Right ventricle myocardium superior (tissue), 1 donor: ENCODE data around the gene SAP25. TPM values are rescaled to one million over a fixed set of nuclear protein-coding genes. Genes with fewer than 3 reads are reported as not detected.
A peak's percentile ranks its signal among the peaks of the same experiment; 100 is the strongest.

Source experiments
- ATAC-seq: fragments of 200-7000 bp; cut with Tn5 transposase; one replicate; pipeline ENCODE4 v1.9.1; 2020; ENCODE audit warnings: mild to moderate bottlenecking; ENCODE audit not compliant: poor library complexity
- DNase-seq: peaks from one replicate; pipeline ENCODE4 v3.0.0-alpha.2; 2020
- intact Hi-C: fragments of 100-400 bp; cut with DNase I; formaldehyde crosslinking; loops from one replicate; pipeline ENCODE4 v1.11.2; 2022
- total RNA-seq: library from RNA; stranded (reverse); fragmentation: NEBNext Ultra II Directional; extraction: Animal tissue kit (Norgen Biotek cat#: 25700); gene quantifications from one replicate; pipeline ENCODE4 v1.2.1, GENCODE V29; 2021
- donor health status: DM: no; HTN: yes; CAD: no; lungs with severe emphysema.

The SAP25 gene
- total RNA-seq, 1 donor from 2014 or later, result 0.54 TPM

DNA sequence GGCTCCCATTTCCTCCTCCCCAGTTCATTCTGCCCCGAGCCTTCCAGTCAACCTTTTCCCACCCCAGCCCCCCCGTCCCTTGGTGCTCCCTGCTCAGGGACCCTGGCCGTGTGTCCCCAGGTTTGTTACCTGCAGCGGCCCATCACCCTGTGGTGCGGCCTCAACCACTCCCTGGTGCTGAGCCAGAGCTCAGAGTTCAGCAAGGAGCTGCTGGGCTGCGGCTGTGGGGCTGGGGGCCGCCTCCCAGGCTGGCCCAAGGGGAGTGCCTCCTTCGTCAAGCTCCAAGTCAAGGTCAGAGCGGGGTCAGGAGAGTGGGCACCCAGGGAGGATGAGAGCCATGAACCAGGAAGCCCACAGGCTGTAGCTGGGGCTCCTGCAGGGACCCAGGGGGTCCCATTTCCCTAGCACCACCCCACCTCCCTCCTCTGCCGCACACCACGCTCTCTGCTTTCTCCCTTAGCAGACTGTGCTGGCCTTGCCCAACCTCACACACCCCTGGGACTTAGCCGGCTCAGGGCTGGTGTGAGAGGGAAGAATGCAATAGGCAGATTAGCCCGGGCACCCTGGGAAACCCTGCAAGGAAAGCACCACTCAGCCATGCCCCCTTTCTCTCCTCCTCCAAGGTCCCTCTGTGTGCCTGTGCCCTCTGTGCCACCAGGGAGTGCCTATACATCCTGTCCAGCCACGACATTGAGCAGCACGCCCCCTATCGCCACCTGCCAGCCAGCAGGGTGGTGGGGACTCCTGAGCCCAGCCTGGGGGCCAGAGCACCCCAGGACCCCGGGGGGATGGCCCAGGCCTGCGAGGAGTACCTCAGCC is 26.4 kb upstream of the SAP25 start:
- DNase-seq (no peak), ATAC-seq (no peak)
- intact Hi-C loops, result loop anchor here (5.0 kb wide), 1 partner anchor 92 kb away; the partner anchor contains the start of gene GIGYF1

DNA sequence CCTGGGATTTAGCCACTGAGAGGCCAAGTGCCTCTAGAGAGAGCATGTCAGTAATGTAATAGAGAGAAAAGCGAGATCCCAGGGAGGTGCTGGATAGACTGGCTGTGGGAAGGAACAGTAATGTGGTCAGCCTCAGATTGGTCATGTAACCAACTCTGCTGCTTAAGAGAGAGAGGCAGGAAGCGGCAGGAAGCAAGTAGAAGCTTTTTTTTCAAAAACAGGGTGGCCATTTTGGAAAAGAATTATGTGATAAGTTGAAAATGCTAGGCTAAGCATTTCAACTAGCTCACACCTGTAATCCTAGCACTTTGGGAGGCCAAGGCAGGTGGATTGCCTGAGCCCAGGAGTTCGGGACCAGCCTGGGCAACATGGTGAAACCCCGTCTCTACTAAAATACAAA is 24.7 kb upstream of the SAP25 start:
- DNase-seq, result no peak
- intact Hi-C loops, result no loop called here
- ATAC-seq, result no peak

DNA sequence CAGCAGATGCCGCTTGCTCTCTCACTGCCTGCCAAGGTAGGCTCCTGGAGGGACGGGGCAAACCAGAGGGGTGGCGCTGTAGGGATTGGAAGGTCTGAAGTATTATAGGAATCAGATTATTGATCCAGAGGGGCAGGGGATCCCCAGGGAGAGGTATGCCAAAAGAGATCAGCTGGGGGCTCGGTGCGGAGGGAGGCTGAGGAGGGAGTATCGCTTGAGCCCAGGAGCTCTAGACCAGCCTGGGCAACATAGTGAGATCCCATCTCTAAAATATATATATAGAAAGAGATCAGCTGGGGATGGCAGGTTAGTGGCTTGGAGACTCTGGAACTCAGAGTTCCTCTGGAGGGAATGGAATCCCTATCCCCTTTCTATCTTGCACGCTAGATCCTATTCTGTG is 21.5 kb upstream of the SAP25 start:
- intact Hi-C loops, result no loop called here
- ATAC-seq, result no peak
- DNase-seq, result no peak

DNA sequence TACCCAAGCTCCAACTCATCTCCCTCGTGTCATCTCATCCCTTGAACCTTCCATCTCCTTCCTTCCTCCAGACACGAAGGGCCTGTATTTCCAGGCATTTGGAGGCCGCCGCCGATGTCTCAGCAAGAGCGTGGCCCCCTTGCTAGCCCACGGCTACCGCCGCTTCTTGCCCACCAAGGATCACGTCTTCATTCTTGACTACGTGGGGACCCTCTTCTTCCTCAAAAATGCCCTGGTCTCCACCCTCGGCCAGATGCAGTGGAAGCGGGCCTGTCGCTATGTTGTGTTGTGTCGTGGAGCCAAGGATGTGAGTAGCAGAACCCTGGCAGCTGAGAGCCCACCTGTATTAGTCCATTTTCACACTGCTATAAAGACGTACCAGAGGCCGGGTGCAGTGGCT is 17.9 kb upstream of the SAP25 start:
- ATAC-seq (no peak), DNase-seq (no peak)
- intact Hi-C loops, result no loop called here

DNA sequence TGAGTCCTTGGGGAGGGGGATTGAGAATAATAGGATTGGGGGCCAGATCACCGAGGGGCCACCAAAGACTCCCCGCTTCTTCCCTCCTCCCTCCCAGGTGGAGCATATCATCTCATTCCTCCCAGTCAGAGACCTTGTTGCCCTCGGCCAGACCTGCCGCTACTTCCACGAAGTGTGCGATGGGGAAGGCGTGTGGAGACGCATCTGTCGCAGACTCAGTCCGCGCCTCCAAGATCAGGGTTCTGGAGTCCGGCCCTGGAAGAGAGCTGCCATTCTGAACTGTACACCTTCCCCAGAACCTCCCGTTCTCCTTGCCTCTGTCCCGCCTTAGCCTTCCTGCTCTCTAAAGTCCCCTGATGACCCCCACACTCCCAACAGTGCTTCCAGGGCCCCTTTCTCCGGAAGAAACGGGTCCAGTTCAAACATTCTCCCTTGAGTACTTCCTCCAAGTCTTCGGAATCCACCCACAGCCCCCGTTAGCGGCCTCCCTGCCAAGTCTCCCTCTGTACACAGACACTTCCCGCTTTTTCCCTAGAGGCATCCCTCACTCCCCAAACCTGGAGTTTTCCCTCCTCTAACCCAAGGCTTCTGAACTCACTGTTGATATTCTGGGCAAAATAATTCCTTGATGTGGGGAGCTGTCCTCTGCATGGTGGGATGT is 16.5 kb upstream of the SAP25 start:
- no peak for ATAC-seq
- intact Hi-C loops, result no loop called here
- peak; percentile 68 for DNase-seq

DNA sequence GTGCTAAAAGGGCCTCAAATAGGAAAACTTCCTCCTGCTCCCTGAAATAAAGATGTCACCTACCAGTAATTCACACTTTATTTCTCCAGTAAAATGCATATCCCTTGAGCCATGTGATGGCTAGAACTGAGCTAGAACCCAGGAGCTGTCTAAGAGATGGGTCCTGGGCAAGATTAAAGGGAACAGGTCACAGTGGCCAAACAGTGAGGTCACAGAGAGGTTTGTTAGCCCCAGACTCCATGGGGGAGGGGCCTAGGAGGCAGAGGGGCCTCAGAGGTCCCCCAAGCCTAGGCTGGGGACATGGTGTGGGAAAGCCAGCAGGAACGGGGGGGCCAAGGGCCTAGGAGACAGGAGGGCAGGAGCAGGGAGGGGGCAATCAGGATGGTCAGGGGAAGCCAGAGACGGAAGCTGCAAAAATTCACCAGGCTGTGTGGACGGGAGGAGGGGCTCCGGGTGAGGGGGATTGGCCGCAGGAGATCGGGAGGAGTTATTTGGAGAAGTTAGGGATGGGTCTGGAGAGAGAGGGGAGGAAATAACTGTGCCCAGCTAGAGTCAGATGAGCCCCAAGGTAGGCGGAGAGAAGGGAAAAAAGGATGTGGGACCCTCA is 15.7 kb upstream of the SAP25 start:
- intact Hi-C loops, result no loop called here
- ATAC-seq (no peak), DNase-seq (no peak)

DNA sequence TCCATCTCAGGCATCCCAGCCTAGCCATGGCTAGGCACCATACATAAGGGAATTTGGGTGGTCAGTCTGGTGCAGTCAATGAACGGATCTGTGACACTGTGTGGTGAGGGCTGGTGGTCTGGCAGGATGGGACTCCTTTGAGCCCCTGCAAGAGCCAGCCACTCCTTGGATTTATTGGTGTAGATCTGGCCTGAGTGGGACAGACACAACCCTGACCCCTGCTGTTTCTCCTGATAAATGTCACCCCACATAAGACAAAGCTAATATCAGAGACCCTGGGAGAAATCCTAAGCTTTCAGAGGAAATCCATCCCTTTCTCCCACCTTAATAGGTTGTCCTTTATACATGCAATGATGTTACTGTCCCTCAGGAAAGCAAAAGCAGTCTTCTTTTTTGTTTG is 14.7 kb upstream of the SAP25 start:
- intact Hi-C loops, result no loop called here
- DNase-seq (no peak), ATAC-seq (no peak)

DNA sequence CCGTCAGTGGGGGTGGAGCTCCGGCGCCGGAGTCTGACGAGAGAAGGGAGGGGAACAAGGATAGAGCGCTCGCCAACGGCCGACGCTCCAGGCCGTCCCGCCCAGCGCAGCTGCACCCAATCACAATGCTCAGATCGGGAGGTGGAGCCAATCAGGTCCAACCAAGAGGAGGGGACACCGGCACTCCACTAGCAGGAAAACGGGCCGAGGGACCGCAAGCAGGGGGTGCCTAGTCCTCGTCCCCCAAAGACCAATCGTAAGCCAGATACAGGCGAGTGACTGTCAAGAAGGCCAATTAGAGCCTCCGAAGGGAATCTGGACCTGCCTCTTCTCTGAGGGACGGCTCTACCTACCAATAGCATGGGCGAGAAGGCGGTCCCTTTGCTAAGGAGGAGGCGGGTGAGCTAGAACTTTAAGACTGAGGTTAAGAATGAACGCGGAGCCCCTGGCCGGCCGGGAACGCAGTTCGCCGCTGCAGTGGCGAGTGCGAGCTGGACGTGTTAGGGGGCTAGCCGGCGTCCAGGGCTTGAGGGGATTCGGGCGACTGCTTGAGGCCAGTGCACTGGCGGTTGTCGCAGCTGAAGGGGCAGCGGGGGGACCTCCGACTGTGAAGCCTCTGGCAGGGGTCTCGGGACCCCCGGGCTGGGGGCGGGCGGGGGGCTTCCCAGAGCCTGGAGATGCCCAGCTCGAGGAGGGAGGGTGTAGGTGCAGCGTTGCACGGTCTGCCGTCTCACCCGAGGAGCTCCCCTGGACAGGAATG is 12.7 kb upstream of the SAP25 start, which contains the start of gene FBXO24:
Gene FBXO24, plus strand, starts transcription at position 63 of the 760 bp plus-strand sequence. Its CDS starts 298 bp downstream, at position 361.
- ATAC-seq (peak; percentile 91), DNase-seq (peak; percentile 100)
- intact Hi-C loops, result no loop called here

DNA sequence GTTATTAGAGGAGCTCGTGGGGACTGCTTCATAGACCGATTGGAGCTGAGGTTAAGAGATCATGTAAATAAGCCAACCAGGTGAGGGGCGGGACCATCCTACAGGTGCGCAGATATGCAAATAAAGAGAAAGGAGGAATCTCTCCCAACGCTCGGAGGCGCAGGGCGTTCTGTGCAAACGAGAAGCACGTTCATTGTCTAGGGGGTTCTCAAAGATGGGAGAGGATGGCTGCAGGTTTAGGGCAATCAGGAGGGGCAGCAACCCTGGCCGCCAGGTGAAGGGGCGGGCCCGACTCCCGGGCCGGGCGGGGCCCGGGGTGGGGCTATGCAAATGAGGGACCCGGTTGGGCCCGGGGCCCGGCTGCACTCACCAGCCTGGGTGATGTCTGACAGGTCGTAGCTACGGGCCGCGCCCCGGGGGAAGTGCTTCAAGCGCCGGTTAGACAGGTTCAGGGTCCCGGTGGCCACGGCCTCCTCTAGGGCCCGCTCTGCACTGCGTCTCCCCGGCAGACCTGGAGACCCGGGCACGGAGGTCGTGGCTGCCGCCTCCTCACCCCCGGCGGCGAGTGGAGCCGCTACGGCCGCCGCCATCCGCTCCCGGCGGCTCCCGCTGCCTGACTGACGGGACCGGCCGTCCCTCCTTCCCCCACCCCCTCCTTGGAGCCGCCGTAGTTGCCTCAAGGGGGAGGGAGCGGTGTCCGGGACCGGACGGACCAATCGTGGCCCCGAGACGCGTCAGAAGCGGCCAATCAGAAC is 12.0 kb upstream of the SAP25 start, which contains the start of gene LRCH4:
Gene LRCH4, minus strand, starts transcription at position 619 of the 755 bp plus-strand sequence. Its CDS starts 29 bp downstream, at position 590.
- intact Hi-C loops, result no loop called here
- ATAC-seq (peak; percentile 28), DNase-seq (no peak)

DNA sequence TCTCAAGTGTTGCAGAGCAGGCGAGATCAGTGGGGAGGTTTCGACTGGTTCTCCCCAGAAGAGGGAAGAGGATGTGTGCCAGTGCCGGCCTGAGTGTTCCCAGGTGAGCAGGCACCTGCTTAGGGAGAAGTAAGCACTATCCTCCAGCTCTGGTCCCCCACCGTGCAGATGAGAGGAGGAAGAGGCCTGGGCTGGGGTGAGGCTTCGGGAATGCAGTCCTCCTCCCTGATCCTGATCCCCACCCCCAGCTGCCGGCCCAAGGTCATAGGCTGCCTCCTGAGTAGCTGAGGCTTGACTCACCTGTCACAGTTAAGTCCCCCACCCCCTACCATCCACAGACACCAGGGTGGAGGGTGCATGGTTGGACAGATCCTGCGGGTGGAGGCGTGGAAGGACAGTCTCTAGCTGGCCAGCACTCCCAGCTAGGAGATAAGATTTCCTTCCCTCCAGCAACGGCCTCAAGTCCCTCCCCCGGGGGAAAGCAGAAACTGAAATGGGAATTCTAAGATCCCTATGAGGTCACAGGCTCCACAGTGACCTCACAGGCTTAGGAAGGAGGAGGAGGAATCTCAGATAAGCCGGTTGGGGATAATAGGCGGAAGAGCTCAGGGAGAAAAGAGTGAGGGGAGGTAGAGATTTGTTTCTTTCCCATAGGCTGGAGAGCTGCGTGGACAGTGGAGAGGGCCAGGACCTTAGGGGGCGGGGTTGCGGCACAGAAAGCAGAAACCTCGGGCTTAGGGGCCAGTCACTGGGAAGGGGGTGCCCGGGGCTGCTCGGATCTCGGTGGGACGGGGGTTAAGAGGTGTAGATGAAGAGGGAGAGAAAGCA is 11.2 kb upstream of the SAP25 start:
- peak; percentile 56 for DNase-seq
- intact Hi-C loops, result no loop called here
- peak; percentile 0 for ATAC-seq

DNA sequence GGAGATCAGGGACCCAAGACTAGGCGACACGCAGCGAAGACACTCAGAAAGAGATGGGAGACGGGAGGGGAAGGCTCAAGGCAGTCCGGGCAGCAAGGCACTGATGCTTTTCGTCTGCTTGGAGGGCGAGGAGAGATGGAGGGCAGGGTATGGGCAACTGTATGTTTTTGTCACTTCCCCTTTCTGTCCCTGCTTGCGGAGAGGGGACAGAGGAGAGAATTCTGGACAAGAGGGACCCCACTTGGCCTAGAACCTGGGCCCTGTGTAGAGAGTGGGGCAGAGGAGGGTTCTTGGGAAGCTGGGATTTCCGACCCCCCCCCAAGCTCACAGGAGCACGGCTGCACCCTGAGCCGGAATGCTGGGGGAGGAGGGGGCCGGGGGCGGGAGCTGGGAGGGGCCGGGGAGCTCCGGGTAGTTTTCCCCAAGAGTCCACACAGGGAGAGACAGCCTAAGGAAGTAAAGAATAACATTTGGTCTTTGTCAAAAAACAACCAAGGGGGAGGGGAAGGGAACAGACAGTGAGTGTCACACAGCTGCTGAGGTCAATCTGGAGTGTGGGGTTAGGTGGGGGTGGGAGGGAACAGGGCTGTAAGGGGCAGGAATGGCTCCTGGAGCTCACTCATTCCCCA is 10.5 kb upstream of the SAP25 start:
- intact Hi-C loops, result no loop called here
- DNase-seq (no peak), ATAC-seq (no peak)

DNA sequence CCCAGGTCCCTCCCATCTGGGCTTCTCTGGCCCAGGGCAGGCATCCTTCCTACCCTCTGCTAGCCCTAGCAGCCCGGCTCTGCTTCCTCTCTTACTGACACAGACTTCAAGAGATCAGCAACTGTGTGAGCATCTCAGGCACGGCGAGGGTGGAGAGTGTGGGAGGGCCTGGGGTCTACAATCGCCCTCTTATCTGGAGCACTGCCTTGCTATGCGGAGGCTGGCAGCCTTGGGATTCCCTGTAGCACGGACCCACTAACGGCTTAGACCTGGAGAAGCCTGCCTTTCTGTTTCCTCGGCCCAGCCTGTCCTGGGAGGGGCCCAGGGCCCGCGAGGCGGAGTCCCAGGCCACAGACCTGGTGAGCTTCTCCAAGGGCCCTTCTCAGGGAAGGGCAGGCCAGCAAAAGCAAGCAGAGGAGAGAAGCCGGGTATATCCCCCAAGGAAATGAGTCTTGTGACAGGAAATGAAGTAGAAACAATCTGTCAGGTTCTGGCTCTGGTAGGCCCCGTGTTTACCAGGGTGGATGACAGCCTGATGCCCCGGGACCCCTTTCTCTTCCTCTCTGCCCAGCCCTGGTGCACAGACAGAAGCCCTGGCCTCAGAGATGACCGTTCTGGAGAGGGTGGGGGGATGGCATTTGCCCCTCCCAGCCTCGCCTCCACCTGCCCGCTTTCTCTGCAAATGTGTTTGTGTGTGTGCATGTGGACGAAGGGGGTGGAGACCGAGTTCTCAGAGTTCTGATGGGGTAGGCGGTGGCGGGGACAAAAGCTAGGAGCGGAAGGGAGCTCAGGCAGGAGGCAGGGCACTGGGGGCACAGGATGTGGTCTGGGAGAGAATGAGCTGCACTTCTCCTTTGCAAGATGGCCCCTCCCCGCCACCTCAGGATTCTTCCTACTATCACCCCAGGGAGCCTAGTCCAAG is 9.7 kb upstream of the SAP25 start:
- no peak for ATAC-seq
- peak; percentile 80 for DNase-seq
- intact Hi-C loops, result no loop called here

DNA sequence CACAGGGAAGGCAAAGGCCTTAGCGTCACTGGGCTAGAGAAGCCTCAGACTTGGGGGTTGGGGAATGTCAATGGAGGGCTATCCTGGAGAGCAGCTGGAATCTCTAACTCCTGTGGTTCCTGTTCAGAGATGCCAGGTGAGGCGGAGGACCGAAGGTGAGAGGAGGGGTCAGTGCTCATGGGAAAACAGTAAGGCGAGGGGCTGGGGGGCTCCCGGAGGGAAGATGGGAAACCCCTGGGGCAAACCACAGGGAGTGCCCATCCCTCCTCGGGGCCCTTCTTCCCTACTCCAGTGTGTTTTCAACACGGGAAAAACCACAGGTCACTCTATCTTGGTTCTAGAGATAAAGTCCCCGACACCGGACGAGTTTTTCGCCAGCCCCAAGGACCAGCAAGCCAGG is 8.9 kb upstream of the SAP25 start:
- ATAC-seq (no peak), DNase-seq (no peak)
- intact Hi-C loops, result no loop called here

DNA sequence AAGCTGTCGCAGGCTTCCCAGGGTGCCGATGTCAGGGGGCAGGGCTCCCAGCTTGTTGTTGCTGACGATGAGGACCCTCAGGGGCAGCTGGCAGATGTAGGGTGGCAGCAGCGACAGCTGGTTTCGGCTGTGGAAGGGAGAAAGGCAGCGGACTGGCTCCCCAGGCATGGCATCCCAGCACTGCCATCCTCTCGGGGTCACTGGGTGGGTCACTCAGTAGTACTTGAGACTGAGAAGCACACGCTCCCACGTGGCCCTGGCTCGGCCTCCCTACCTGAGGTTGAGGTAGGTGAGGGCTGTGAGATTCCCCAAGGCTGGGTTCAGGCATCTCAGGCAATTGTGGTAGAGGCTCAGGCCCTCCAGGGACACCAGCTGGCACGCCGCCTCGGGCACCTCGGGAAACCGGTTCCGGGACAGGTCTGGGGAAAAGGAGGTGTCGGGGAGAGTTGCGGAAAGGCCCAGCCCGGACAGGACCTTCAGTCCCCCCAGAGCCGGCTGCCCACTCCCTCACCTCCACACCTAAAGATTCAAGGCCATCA is 8.4 kb upstream of the SAP25 start:
- DNase-seq (no peak), ATAC-seq (no peak)
- intact Hi-C loops, result no loop called here

DNA sequence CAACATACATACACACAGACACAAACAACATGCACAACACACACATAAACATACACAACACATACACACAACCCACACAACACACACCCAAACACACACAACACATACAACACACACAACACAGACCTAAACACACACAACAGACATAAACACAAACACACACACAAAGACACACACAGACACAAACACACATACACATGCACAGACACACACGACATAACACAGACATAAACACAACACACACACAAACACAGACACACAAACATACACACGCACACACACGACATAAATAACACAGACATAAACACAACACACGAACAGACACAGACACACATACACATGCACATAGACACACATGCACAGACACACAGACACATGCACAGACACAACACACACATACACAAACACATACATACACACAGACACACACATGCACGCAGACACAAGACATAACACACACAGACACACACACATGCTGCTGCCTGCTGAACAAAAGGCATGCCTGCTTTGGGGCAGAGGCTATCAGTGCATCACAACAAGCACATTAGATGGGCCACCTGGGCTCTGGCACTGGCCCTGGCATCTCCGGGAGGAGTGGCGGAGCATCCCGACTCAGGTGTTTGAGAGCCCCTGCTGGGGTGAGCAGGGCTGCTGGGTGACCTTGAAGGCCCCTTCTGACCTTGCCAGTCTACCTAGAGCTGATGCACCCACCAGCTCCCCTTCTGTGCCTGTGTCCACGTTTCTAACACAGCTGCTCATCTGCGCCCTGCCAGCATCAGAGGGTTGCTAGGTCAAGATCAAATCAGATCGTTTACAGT is 7.0 kb upstream of the SAP25 start:
- ATAC-seq, result no peak
- intact Hi-C loops, result no loop called here
- no peak for DNase-seq
